Tibial nerve (tissue), 4 donors: ENCODE data around the gene CTNNA3. TPM values are rescaled to one million over a fixed set of nuclear protein-coding genes. Genes with fewer than 3 reads are reported as not detected.

Experiments
- DNase-seq, 2 donors: peaks; one replicate each; pipeline ENCODE4 v3.0.0-alpha.2; 2019; ENCODE audit warnings: low spot score in 2 of 2
- H3K27ac ChIP-seq, 4 donors: fragments of 200-600 bp; sonication (generic) in 3 of 4; one replicate each; pipeline ENCODE4 v1.5.1; 2017 to 2019; ENCODE audit warnings: mild to moderate bottlenecking in 1 of 4
- H3K27me3 ChIP-seq, 2 donors: fragments of 200-600 bp; sonication (generic) in 1 of 2; one replicate each; pipeline versions ENCODE4 v1.5.1 to v1.6.0; 2017 to 2019
- H3K36me3 ChIP-seq, 3 donors: fragments of 200-600 bp; sonication (generic); one replicate each; pipeline ENCODE4 v1.5.1; 2018 to 2019
- H3K4me1 ChIP-seq, 4 donors: fragments of 200-600 bp; sonication (generic) in 3 of 4; one replicate each; pipeline ENCODE4 v1.5.1; 2017 to 2019
- H3K4me3 ChIP-seq, 4 donors: fragments of 200-600 bp; sonication (generic) in 3 of 4; one replicate each; pipeline ENCODE4 v1.5.1; 2017 to 2019; ENCODE audit warnings: mild to moderate bottlenecking in 1 of 4, moderate library complexity in 1 of 4
- H3K9me3 ChIP-seq, 4 donors: fragments of 200-600 bp; sonication (generic) in 3 of 4; one replicate each; pipeline ENCODE4 v1.5.1; 2017 to 2019
- CTCF ChIP-seq, 5 experiments: fragments of 200-600 bp in 3 of 5; fragments of 450-650 bp in 2 of 5; sonication (generic) in 3 of 5; IDR thresholded peaks; one replicate each; pipeline ENCODE4 v1.5.1; 2016 to 2019; ENCODE audit warnings: antibody characterized with exemption in 5 of 5, mild to moderate bottlenecking in 3 of 5, moderate library complexity in 2 of 5
- EP300 ChIP-seq, 2 donors: sonication (generic); formaldehyde crosslinking; IDR thresholded peaks; one replicate each; pipeline ENCODE4 v1.6.1; 2017; ENCODE audit warnings: antibody characterized with exemption in 2 of 2, mild to moderate bottlenecking in 1 of 2
- POLR2A ChIP-seq, 2 donors: fragments of 450-650 bp; IDR thresholded peaks; one replicate each; pipeline ENCODE4 v1.6.1; 2017; ENCODE audit warnings: antibody characterized with exemption in 2 of 2, mild to moderate bottlenecking in 2 of 2, moderate library complexity in 2 of 2
- WGBS, 2 donors: methylation state at CpG; one replicate each; pipeline ENCODE4 v1.1.5; 2018; 5-methylcytosine and 5-hydroxymethylcytosine counted together
- total RNA-seq, 4 donors: library from RNA; depleted of rRNA; stranded (reverse); fragments of >200 nt; gene quantifications; one replicate each; pipeline ENCODE4 v1.1.0, GENCODE V29; 2016

CTNNA3 gene
- total RNA-seq, 4 donors from 2014 or later, result 15.9 to 36.1 (median 23.1) TPM

- Histone ChIP-seq H3K27ac (no peak overlapping the region), H3K9me3 (no peaks in the 10 kb centered on the region), H3K36me3 (no peaks in the 10 kb centered on the region), H3K27me3 (no peaks in the 10 kb centered on the region), H3K4me1 (no peaks in the 10 kb centered on the region), H3K4me3 (no peak overlapping the region)
- TF ChIP-seq CTCF (IDR thresholded peaks at IDR 0.05) (no peak), POLR2A (IDR thresholded peaks at IDR 0.05) (no peak), EP300 (IDR thresholded peaks at IDR 0.05) (no peak)
- DNase-seq, result no peak
- 84 to 92% methylated on average over 2 of the region's 2 CpGs for WGBS, 2 donors
Observed at GRCh38 chr10:67385566-67385965, 310.4 kb downstream of the CTNNA3 start.

- Histone ChIP-seq H3K4me3 (no peak overlapping the region), H3K36me3 (no peaks in the 10 kb centered on the region), H3K27me3 (no peaks in the 10 kb centered on the region), H3K27ac (no peak overlapping the region), H3K4me1 (no peaks in the 10 kb centered on the region), H3K9me3 (no peaks in the 10 kb centered on the region)
- no peak for DNase-seq
- TF ChIP-seq CTCF (IDR thresholded peaks at IDR 0.05) (no peak), EP300 (IDR thresholded peaks at IDR 0.05) (no peak), POLR2A (IDR thresholded peaks at IDR 0.05) (no peak)
Observed at GRCh38 chr10:67385089-67385488, 310.9 kb downstream of the CTNNA3 start.

- TF ChIP-seq CTCF (IDR thresholded peaks at IDR 0.05), result no peak
- TF ChIP-seq EP300 (IDR thresholded peaks at IDR 0.05), result no peak
- no peak for TF ChIP-seq POLR2A (IDR thresholded peaks at IDR 0.05)
- peaks cover 0 to 8% (median 0%) of the 10 kb centered on the region in 4 donors for H3K9me3 ChIP-seq
- no peaks in the 10 kb centered on the region for H3K27me3 ChIP-seq
- no peaks in the 10 kb centered on the region for H3K36me3 ChIP-seq
- no peak for DNase-seq
- no peaks in the 10 kb centered on the region for H3K4me1 ChIP-seq
- WGBS, 2 donors, result 53 to 75% methylated on average over 1 of the region's 1 CpG
- H3K4me3 ChIP-seq, result no peak overlapping the region
- no peak overlapping the region for H3K27ac ChIP-seq
Observed at GRCh38 chr10:67331121-67331910, 364.7 kb downstream of the CTNNA3 start.

- H3K9me3 ChIP-seq, result peaks cover 0 to 30% (median 6%) of the 10 kb centered on the region in 4 donors
- H3K4me1 ChIP-seq, result no peaks in the 10 kb centered on the region
- 73 to 87% methylated on average over 6 to 9 of the region's 9 CpGs for WGBS, 2 donors
- no peak overlapping the region for H3K4me3 ChIP-seq
- no peak for DNase-seq
- H3K27ac ChIP-seq, result no peak overlapping the region
- TF ChIP-seq POLR2A (IDR thresholded peaks at IDR 0.05) (no peak), EP300 (IDR thresholded peaks at IDR 0.05) (no peak), CTCF (IDR thresholded peaks at IDR 0.05) (no peak)
- no peaks in the 10 kb centered on the region for H3K36me3 ChIP-seq
- H3K27me3 ChIP-seq, result no peaks in the 10 kb centered on the region
Observed at GRCh38 chr10:67327626-67328535, 368.1 kb downstream of the CTNNA3 start.

GRCh38 chr10:67319976-67320375 lies 376.0 kb downstream of the CTNNA3 start:
- 29 to 48% methylated on average over 2 of the region's 2 CpGs for WGBS, 2 donors

More at GRCh38 chr10:67319976-67320375, 376.0 kb downstream of the CTNNA3 start:
- Histone ChIP-seq H3K4me3 (no peak overlapping the region), H3K9me3 (peaks cover 0 to 18% (median 5%) of the 10 kb centered on the region in 4 donors), H3K27ac (no peak overlapping the region), H3K36me3 (no peaks in the 10 kb centered on the region), H3K27me3 (no peaks in the 10 kb centered on the region), H3K4me1 (no peaks in the 10 kb centered on the region)
- no peak for TF ChIP-seq CTCF (IDR thresholded peaks at IDR 0.05)
- TF ChIP-seq EP300 (IDR thresholded peaks at IDR 0.05), result no peak
- TF ChIP-seq POLR2A (IDR thresholded peaks at IDR 0.05), result no peak
- DNase-seq, result no peak
